ENCODE data around the gene UTF1.

The UTF1 gene

DNA sequence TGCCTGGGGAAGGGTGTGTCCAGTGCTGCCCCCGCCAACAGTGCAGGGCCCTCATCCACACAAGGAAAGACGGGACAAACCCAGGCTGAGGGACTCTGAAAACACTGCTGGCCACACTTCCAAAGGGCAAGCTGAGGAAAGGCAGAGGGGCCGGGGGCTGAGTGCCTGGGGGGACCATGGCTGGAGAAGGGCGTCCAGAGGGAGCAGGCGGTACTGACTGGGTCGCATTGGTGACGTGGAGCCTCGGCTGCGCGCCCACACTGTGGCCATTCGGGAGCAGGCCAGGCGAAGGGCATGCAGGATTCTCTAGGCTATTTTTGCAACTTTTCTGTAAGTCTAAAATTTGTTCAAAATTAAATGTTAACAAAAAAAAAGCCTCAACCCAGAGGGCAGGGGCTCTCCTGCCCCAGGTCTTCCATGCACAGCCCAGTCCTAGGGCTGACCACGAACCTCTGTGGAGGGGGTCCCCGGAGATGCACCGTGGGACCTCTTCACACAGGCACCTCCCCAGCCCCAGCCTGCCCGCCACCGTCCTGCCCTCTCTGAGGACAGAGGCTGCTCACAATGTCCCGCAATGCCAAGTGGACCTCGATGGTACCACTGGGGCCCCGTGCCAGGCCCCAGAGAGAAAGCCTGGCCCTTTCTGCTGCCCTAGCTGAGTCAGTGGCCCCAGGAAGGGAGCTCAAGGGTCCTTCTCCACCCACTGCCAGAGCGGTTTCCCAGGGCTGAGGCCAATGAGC, 36.2 kb downstream of the UTF1 start:
- DNase-seq (ENCODE audit: low read depth in 2 of 2), result no peak
- TF ChIP-seq, protein P1, sequence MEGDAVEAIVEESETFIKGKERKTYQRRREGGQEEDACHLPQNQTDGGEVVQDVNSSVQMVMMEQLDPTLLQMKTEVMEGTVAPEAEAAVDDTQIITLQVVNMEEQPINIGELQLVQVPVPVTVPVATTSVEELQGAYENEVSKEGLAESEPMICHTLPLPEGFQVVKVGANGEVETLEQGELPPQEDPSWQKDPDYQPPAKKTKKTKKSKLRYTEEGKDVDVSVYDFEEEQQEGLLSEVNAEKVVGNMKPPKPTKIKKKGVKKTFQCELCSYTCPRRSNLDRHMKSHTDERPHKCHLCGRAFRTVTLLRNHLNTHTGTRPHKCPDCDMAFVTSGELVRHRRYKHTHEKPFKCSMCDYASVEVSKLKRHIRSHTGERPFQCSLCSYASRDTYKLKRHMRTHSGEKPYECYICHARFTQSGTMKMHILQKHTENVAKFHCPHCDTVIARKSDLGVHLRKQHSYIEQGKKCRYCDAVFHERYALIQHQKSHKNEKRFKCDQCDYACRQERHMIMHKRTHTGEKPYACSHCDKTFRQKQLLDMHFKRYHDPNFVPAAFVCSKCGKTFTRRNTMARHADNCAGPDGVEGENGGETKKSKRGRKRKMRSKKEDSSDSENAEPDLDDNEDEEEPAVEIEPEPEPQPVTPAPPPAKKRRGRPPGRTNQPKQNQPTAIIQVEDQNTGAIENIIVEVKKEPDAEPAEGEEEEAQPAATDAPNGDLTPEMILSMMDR (IDR thresholded peaks at IDR 0.05; ENCODE audit: low read depth, low read length), result no peak
- H3K4me3 ChIP-seq (replicated peaks in 1 of 2; ENCODE audit: low read depth in 2 of 2, low read length in 2 of 2), result no peak overlapping the region

DNA sequence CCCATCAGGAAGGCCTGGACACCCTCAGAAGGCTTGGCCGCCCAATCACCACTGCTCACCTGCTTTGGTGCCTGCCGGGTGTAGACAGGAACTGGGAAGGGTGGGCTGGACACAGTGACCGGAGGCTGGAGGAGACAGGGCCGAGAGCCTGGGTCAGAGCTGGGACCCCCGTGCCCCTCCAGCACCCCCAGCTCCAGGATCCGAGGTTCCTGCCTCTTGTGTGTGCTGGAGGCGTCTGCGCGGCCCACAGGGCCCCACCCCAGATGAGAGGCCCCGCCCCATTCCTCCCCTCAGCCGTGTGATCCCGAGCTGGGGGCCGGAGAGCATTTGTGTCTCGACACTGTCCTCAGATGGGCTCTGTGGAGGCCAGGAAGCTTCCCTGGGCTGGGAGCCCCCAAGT, 37.3 kb downstream of the UTF1 start:
- H3K4me3 ChIP-seq (replicated peaks in 1 of 2; ENCODE audit: low read depth in 2 of 2, low read length in 2 of 2), result no peak overlapping the region
- no peak for DNase-seq (ENCODE audit: low read depth in 2 of 2)
- TF ChIP-seq, protein P1 (IDR thresholded peaks at IDR 0.05; ENCODE audit: low read depth, low read length), result no peak

DNA sequence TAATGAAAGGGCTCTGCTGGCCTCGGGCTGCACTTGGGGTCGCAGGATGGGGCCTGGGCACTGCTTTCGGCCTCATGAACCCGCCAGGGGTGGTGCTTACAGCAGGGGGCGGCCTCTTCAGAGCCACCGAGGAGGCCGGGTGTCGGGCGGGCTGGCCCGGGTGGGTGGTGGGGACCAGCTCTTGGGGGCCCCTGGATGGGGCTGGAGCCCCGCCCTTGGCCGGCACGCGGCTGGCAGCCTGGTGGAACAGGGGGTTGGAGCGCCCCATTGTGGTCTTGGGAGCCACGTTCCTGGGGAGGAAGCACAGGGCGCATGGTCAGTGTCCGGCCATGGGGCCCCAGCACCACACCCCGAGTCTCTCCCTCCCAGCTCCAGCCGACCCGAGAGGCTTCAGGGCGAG, 37.8 kb downstream of the UTF1 start:
- DNase-seq (ENCODE audit: low read depth in 2 of 2), result no peak
- no peak overlapping the region for H3K4me3 ChIP-seq (replicated peaks in 1 of 2; ENCODE audit: low read depth in 2 of 2, low read length in 2 of 2)
- TF ChIP-seq, protein P1 (IDR thresholded peaks at IDR 0.05; ENCODE audit: low read depth, low read length), result no peak

DNA sequence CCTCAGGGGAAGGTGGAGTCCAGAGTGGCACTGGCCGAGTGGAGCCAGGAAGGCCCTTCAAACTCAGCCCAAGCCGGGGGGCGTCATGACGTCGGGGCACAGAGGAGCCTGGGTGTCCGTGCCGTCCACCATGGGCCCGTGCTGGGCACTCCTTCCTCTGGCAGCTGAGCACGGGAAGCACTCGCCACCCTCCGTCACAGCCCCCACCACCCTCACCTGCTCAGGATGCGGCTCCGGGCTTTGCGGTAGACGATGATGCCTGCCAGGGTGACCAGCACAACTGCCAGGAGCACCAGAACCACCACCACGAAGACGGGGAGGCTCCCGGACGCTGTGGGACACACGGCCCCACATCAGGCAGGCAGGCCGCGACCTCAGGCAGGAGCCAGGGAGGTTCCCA, 38.5 kb downstream of the UTF1 start:
- no peak overlapping the region for H3K4me3 ChIP-seq (replicated peaks in 1 of 2; ENCODE audit: low read depth in 2 of 2, low read length in 2 of 2)
- TF ChIP-seq, protein P1 (IDR thresholded peaks at IDR 0.05; ENCODE audit: low read depth, low read length), result no peak
- DNase-seq (ENCODE audit: low read depth in 2 of 2), result no peak

DNA sequence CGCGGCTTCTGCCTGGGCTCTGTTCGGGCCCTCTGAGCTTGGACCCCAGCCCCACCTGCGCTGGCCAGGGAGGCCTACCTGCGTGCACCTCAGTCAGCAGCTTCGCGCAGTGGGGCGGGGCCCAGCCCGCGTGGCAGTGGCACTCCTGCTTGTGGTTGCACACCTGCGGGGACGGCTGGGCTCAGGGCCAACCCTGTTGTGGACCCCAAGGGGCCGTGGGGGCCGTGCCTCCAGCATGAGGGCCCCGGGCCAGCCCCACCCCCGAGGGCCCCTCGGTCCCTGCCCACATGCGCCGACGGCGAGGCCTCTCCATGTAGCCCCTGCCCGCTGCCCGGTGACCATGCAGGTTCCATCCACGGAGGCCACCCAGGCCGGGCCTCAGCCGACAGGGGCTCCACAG, 39.4 kb downstream of the UTF1 start:
- H3K4me3 ChIP-seq (replicated peaks in 1 of 2; ENCODE audit: low read depth in 2 of 2, low read length in 2 of 2), result no peak overlapping the region
- TF ChIP-seq, protein P1 (IDR thresholded peaks at IDR 0.05; ENCODE audit: low read depth, low read length), result no peak
- no peak for DNase-seq (ENCODE audit: low read depth in 2 of 2)

DNA sequence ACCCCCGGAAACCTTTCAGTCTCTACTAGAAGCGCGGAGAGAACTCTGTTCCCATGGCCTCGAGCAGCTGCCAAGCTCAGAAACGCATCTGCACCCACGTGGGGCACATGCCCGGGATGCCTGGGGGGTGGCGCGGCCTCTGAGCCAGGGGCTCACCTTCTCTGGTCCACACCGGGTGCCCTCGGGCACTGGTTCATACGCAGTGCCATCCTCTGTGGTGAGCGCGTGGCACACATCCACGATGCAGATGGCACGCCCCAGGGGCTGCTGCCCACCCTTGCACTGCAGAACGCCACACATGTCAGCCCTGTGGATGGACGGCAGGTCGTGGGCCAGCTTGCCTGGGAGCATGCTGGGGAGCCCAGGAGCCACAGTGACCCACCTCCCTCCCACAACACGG, 40.2 kb downstream of the UTF1 start:
- TF ChIP-seq, protein P1 (IDR thresholded peaks at IDR 0.05; ENCODE audit: low read depth, low read length), result no peak
- H3K4me3 ChIP-seq (replicated peaks in 1 of 2; ENCODE audit: low read depth in 2 of 2, low read length in 2 of 2), result no peak overlapping the region
- no peak for DNase-seq (ENCODE audit: low read depth in 2 of 2)
